HG03066 (cell line): ENCODE measurements around the gene WDR73.
A peak's percentile ranks its signal among the peaks of the same experiment; 100 is the strongest.
"Not testable (repeated sequence)": the region's sequence is repeated elsewhere in the genome, so short reads cannot be mapped to it uniquely, and the experiment has no call there.

Experiments
- ATAC-seq: cut with Tn5 transposase; IDR thresholded peaks from one replicate; pipeline ENCODE4 v1.9.1; 2021; ENCODE audit warnings: low read depth; ENCODE audit not compliant: unreplicated experiment

The WDR73 gene

DNA sequence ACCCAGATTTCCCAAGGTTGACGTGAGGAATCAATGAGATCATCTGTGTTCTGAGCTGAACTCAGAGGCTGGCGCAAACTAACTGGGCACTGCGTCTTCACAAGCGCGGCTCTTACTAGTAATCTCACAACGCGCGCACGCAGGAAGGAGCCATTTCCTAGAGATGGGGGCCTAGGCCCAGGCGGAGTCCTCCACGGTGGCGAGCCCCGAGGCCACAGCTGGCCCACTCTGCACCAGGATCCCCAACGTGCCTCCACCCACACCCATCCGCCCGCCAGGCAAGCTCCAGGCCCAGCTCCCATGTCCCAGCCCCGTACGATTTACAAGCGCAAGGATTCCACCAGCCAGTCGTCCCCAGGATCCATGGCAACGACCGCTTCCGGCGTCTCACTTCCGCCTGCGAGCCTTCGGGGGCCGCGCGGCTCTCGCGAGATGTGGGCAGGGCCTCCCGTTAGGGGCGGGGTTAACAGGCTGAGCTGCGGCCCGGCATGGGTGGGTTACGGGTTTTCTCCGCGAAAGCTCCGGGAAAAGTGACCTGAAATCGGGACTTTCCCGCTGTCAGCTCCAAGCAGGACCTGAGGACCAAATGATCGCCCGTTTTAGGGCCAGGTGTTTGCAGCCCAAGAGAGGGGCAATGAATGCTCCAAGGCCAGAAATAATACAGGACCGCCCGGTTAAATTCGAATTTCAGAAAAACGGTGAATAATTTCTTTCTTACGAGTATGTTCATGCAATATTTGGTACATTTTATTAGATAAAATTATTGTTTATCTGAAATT is at the start of gene WDR73:
WDR73 (minus strand) TSS at position 374 of the 779 bp plus-strand sequence; CDS start at position 365, 9 bp downstream.
- ATAC-seq: peak; percentile 86

- ATAC-seq: no peak
These were observed 49.7 kb upstream of the WDR73 start for GRCh38 chr15:84703808-84704207.

- ATAC-seq: no peak
These were observed 48.9 kb upstream of the WDR73 start for GRCh38 chr15:84702961-84703482.

GRCh38 chr15:84699538-84700191 is 45.6 kb upstream of the WDR73 start:
- no peak for ATAC-seq

- ATAC-seq: no peak
These were observed 43.3 kb upstream of the WDR73 start for GRCh38 chr15:84697236-84697990.

GRCh38 chr15:84696757-84697156 is 42.7 kb upstream of the WDR73 start:
- ATAC-seq: no peak

- no peak for ATAC-seq
These were observed 36.3 kb upstream of the WDR73 start for GRCh38 chr15:84690342-84690741.

GRCh38 chr15:84689858-84690257 is 35.8 kb upstream of the WDR73 start:
- ATAC-seq: no peak

GRCh38 chr15:84686446-84686845 is 32.4 kb upstream of the WDR73 start:
- not testable (repeated sequence) for ATAC-seq

GRCh38 chr15:84685304-84685703 is 31.2 kb upstream of the WDR73 start:
- ATAC-seq: no peak

DNA sequence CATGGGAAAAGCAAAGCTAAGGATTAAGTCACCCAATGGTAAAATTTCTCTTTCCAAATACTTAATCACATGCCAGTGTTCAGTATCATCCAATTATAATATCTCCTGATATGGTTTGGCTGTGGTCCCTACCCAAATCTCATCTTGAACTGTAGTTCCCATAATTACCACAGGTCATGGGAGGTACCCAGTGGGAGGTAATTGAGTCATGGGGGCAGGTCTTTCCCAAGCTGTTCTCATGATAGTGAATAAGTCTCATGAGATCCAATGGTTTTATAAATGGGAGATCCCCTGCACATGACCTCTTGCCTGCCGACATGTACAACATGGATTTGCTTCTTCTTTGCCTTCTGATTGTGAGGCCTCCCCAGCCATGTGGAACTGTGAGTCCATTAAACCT is 30.0 kb upstream of the WDR73 start:
- no peak for ATAC-seq

- ATAC-seq: no peak
These were observed 27.7 kb upstream of the WDR73 start for GRCh38 chr15:84681831-84682230.

DNA sequence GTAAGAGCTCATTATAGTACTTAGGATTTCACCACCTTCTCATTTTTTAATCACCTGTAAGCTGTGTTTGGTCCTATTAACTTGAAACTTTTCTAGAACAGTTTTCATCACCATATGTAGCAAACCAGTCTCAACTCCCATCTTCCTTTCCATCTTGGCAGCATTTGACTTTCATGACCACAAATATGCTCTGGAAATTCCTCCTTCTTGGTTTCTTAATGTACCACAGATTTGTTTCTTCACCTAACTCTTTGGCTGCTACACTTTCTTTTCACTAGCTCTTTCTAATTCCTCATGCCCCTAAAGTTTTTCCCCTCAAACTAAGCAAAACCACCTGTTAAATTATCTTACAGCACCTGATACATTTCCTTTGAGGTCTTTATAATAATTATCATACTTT is 17.1 kb upstream of the WDR73 start:
- ATAC-seq: no peak

DNA sequence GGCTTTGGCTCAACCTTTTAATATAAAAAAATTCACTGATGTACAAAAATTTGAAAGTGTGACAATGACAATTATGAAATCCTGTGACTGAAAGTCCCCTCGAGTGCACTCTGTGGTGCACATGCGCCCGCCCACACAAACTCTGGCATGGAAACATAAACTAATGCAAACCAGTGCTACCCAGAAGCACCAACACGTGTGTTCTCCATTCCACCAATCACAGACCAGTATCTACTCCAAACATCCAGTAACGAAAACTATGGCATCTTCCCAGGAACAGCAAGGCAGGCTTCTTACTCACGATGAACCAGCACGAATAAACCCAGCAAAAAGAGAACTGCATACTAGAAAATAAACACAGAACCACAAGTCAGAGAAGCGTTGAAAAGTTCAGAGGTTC is 15.6 kb upstream of the WDR73 start:
- no peak for ATAC-seq

DNA sequence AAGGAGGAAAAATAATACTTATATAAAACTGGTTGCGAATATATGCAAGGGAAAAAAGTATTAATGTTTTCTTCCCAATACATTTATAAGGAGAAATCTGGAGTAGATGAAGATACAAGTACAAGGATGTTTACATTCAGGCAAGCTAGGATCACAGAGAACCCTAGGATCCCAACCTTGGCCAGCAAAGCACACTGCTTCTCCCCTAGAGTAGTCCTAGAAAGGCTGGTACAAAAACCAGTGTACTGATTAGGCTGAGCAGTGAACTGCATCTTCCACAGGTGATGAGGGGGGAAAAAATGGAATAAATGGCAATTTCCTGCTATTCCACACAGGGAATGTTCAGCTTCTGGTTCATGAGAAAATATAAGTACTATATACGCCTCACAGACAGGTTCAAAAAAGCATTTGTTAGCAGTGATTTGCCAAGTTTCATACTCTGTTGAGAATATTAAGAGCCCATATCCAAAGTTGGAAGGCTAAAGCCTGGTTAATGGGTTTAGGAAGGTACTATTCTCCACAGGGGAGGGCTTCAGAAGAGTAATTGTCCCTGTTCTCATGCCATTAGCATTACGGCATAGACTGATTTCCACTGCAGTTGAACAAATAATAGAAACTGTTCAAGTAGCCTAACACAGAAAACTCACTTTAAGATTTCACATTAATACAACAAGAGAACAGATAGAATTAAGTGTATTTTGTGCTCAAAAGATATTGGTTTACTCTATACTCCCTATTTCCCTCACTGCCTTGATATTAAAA is 14.3 kb upstream of the WDR73 start:
- ATAC-seq: no peak

GRCh38 chr15:84666373-84666772 is 12.3 kb upstream of the WDR73 start:
- no peak for ATAC-seq

DNA sequence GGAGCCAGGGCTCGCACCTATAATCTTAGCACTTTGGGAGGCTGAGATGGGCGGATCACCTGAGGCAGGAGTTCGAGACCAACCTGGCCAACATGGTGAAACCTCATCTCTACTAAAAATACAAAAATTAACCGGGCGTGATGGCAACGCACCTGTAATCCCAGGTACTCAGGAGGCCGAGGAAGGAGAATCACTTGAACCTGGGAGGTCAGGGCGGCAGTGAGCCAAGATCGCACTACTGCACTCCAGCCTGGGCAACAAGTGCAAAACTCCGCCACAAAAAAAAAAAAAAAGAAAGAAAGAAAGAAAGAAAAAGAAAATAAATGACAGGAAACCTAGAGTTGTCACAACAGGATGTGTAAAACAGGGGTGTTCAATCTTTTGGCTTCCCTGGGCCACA is 6.9 kb upstream of the WDR73 start:
- ATAC-seq: no peak

GRCh38 chr15:84659904-84660781 is 6.1 kb upstream of the WDR73 start:
- ATAC-seq: no peak

GRCh38 chr15:84658788-84659411 is 4.8 kb upstream of the WDR73 start:
- ATAC-seq: no peak
